Hepatocyte (in vitro differentiated cells): Measurements from ENCODE around the gene GBX1. TPM values are rescaled to one million over a fixed set of nuclear protein-coding genes. Genes with fewer than 3 reads are reported as not detected.

Experiments
- DNase-seq: peaks from one replicate; pipeline ENCODE4 v3.0.0-alpha.2; 2016; ENCODE audit warnings: low spot score
- H2AFZ ChIP-seq: fragments of 200-600 bp; sonication (generic); 2 replicates; pipeline ENCODE4 v1.6.0; 2016; ENCODE audit warnings: antibody characterized with exemption, mild to moderate bottlenecking
- H3K27ac ChIP-seq: fragments of 200-600 bp; sonication (generic); 2 replicates; pipeline ENCODE4 v1.5.1; 2016; ENCODE audit warnings: mild to moderate bottlenecking
- H3K27me3 ChIP-seq: fragments of 200-600 bp; sonication (generic); 2 replicates; pipeline ENCODE4 v1.6.1; 2016
- H3K36me3 ChIP-seq: fragments of 200-600 bp; sonication (generic); replicated peaks from 2 replicates; pipeline ENCODE4 v1.5.1; 2016; ENCODE audit warnings: low read depth; ENCODE audit not compliant: insufficient read depth
- H3K4me1 ChIP-seq: fragments of 200-600 bp; sonication (generic); 2 replicates; pipeline ENCODE4 v1.5.1; 2016; ENCODE audit warnings: mild to moderate bottlenecking, moderate library complexity; ENCODE audit not compliant: insufficient read depth
- H3K4me2 ChIP-seq: fragments of 200-600 bp; sonication (generic); 2 replicates; pipeline ENCODE4 v1.6.0; 2016
- H3K4me3 ChIP-seq: fragments of 200-600 bp; sonication (generic); 2 replicates; pipeline ENCODE4 v1.5.1; 2016; ENCODE audit warnings: mild to moderate bottlenecking
- H3K79me2 ChIP-seq: fragments of 200-600 bp; sonication (generic); 2 replicates; pipeline ENCODE4 v1.6.0; 2017; ENCODE audit warnings: mild to moderate bottlenecking
- H3K9me2 ChIP-seq: fragments of 200-600 bp; sonication (generic); replicated peaks from 2 replicates; pipeline ENCODE4 v1.6.0; 2017; ENCODE audit warnings: mild to moderate bottlenecking; ENCODE audit not compliant: insufficient read depth
- H3K9me3 ChIP-seq: fragments of 200-600 bp; sonication (generic); 2 replicates; pipeline ENCODE4 v1.5.1; 2016; ENCODE audit warnings: low read depth, mild to moderate bottlenecking
- H4K20me1 ChIP-seq: fragments of 200-600 bp; sonication (generic); 2 replicates; pipeline ENCODE4 v1.6.0; 2016; ENCODE audit warnings: mild to moderate bottlenecking; ENCODE audit not compliant: insufficient read depth, poor library complexity, severe bottlenecking
- CTCF ChIP-seq: fragments of 200-600 bp; sonication (generic); IDR thresholded peaks from 2 replicates; pipeline ENCODE4 v1.5.1; 2016; ENCODE audit warnings: antibody characterized with exemption, mild to moderate bottlenecking; ENCODE audit not compliant: poor library complexity
- EZH2 ChIP-seq: fragments of 200-600 bp; sonication (generic); IDR thresholded peaks from 2 replicates; pipeline ENCODE4 v1.6.1; 2016; ENCODE audit warnings: antibody characterized with exemption, mild to moderate bottlenecking, borderline replicate concordance
- EZH2phosphoT487 ChIP-seq: fragments of 200-600 bp; sonication (generic); IDR thresholded peaks from one replicate; pipeline ENCODE4 v1.6.1; 2018; ENCODE audit warnings: antibody characterized with exemption, mild to moderate bottlenecking, low read depth, moderate library complexity; ENCODE audit not compliant: unreplicated experiment, severe bottlenecking
- WGBS: methylation state at CpG from one replicate; pipeline ENCODE4 v1.1.6; 2016; ENCODE audit warnings: low lambda C conversion rate; ENCODE audit errors: missing lambda C conversion rate; 5-methylcytosine and 5-hydroxymethylcytosine counted together
- polyA plus RNA-seq: library from polyadenylated mRNA; unstranded; fragments of >200 nt; fragmentation: Nextera tagmentation; extraction: Ambion mirVana; gene quantifications from 2 replicates; pipeline ENCODE4 v1.2.1, GENCODE V29; 2016
- total RNA-seq: library from RNA; depleted of rRNA; stranded (reverse); fragments of >200 nt; gene quantifications from 2 replicates; pipeline ENCODE4 v1.2.3, GENCODE V29; 2014

Gene GBX1
- total and polyA plus RNA-seq, 2 experiments from 2014 or later, result not detected

- H3K9me3 ChIP-seq, result no peaks in the 10 kb centered on the region
- TF ChIP-seq EZH2phosphoT487 (no peak), EZH2 (no peak), CTCF (no peak)
- DNase-seq, result no peak
- H3K4me2 ChIP-seq, result no peak overlapping the region
- no peak overlapping the region for H3K27ac ChIP-seq
- no peaks in the 10 kb centered on the region for H3K36me3 ChIP-seq
- no peak overlapping the region for H3K4me3 ChIP-seq
- no peaks in the 10 kb centered on the region for H3K4me1 ChIP-seq
- H3K27me3 ChIP-seq, result no peaks in the 10 kb centered on the region
- H3K79me2 ChIP-seq, result no peaks in the 10 kb centered on the region
- H4K20me1 ChIP-seq, result no peaks in the 10 kb centered on the region
- H3K9me2 ChIP-seq, result no peaks in the 10 kb centered on the region
- H2AFZ ChIP-seq, result no peak overlapping the region
- WGBS, result 95% methylated on average over 9 of the region's 9 CpGs
These were observed 27.7 kb downstream of the GBX1 start for GRCh38 chr7:151139791-151140190.

- TF ChIP-seq CTCF (no peak), EZH2 (no peak), EZH2phosphoT487 (no peak)
- no peaks in the 10 kb centered on the region for H3K36me3 ChIP-seq
These were observed 28.3 kb downstream of the GBX1 start for GRCh38 chr7:151139071-151139790.

GRCh38 chr7:151138153-151138851, 29.2 kb downstream of the GBX1 start:
- Histone ChIP-seq H3K9me2 (no peaks in the 10 kb centered on the region), H3K27ac (no peak overlapping the region), H4K20me1 (no peaks in the 10 kb centered on the region), H3K9me3 (no peaks in the 10 kb centered on the region), H3K4me2 (no peak overlapping the region), H3K27me3 (no peaks in the 10 kb centered on the region), H3K4me3 (no peak overlapping the region), H2AFZ (no peak overlapping the region), H3K4me1 (no peaks in the 10 kb centered on the region), H3K79me2 (no peaks in the 10 kb centered on the region), H3K36me3 (no peaks in the 10 kb centered on the region)
- TF ChIP-seq CTCF (no peak), EZH2phosphoT487 (no peak), EZH2 (no peak)
- WGBS, result 80% methylated on average over 28 of the region's 30 CpGs
- no peak for DNase-seq

More at GRCh38 chr7:151139071-151139790, 28.3 kb downstream of the GBX1 start:
- Histone ChIP-seq H3K4me1 (no peaks in the 10 kb centered on the region), H2AFZ (no peak overlapping the region), H3K79me2 (no peaks in the 10 kb centered on the region), H4K20me1 (no peaks in the 10 kb centered on the region), H3K9me2 (no peaks in the 10 kb centered on the region), H3K27me3 (no peaks in the 10 kb centered on the region), H3K27ac (no peak overlapping the region), H3K4me2 (no peak overlapping the region), H3K4me3 (no peak overlapping the region), H3K9me3 (no peaks in the 10 kb centered on the region)
- WGBS, result 85% methylated on average over 16 of the region's 18 CpGs
- no peak for DNase-seq
